MM.1S (cell line): ENCODE results near the gene NFATC2.

ENCODE experiments used
- CTCF ChIP-seq: fragments of 300-600 bp; sonication (generic); IDR thresholded peaks from 2 replicates; pipeline ENCODE4 v1.5.1; 2016; ENCODE audit warnings: antibody characterized with exemption, low read length, mixed read lengths
- EZH2 ChIP-seq: fragments of 300-600 bp; sonication (generic); optimal IDR thresholded peaks from 2 replicates; pipeline ENCODE3; 2017; ENCODE audit warnings: low read depth, mild to moderate bottlenecking, antibody characterized with exemption, low read length, mixed read lengths
- EZH2phosphoT487 ChIP-seq: fragments of 300-600 bp; sonication (generic); IDR thresholded peaks from 2 replicates; pipeline ENCODE4 v1.6.1; 2018; ENCODE audit warnings: antibody characterized with exemption, low read length

DNA sequence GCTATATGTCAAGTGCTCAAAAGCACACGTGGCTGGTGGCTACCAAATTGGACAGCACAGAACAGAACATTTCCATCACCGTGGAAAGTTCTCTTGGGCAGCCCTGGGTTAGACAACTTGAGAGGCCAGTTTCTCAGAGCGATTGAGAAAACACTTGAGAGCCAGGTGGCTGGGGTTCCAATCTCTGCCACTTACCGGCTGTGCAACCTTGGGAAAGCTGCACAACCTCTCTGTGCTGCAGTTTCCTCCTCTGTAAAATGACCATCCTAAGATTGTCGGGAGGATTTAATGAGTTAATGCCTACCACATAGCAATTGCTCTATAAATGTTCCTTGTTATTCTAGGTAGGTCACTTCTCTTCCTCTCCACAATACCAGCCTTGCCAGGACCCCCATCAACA, 25.1 kb upstream of the NFATC2 start:
- TF ChIP-seq EZH2phosphoT487 (no peak), CTCF (no peak), EZH2 (no peak)
